ENCODE measurements around the gene WNT7B.

DNA sequence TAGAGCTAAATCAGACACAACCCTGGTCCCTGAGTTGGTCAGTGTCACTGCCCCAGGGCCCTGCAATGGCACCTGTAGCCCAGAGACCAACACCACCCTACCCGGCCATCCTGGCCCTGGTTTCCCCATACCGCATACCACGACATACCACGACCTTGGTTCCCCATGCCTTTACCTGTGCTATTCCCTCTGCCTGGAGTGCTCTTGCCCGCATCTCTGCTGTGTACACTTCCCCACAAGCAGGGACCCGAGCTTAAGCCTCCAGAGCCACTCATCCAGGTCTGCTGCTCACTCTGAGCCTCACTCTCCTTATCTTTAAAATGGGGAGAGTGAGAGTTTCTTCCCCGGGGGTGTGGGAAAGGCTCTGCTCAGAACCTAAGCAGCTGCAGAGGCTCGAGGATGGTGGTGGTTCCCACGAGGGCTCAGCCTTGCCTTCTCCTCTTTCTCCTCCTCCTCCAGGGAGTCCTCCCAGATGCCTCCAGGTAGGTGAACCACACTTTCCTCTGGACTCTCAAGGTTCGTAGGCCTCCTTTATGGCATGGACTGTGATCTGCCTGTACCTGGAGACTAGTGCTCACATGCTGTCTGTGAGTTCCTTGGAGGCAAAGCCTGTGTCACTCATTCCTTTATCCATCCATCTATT lies 48.1 kb downstream of the WNT7B start:
- TF ChIP-seq, protein P1, sequence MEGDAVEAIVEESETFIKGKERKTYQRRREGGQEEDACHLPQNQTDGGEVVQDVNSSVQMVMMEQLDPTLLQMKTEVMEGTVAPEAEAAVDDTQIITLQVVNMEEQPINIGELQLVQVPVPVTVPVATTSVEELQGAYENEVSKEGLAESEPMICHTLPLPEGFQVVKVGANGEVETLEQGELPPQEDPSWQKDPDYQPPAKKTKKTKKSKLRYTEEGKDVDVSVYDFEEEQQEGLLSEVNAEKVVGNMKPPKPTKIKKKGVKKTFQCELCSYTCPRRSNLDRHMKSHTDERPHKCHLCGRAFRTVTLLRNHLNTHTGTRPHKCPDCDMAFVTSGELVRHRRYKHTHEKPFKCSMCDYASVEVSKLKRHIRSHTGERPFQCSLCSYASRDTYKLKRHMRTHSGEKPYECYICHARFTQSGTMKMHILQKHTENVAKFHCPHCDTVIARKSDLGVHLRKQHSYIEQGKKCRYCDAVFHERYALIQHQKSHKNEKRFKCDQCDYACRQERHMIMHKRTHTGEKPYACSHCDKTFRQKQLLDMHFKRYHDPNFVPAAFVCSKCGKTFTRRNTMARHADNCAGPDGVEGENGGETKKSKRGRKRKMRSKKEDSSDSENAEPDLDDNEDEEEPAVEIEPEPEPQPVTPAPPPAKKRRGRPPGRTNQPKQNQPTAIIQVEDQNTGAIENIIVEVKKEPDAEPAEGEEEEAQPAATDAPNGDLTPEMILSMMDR (IDR thresholded peaks at IDR 0.05 in 8 of 11, conservative IDR thresholded peaks at IDR 0.05 in 3 of 11) = no peak
- TF ChIP-seq POLR2AphosphoS5 (IDR thresholded peaks at IDR 0.05) = no peak

All from spleen (tissue), 7 donors.